ENCODE measurements around the gene MBNL2. TPM values are rescaled to one million over a fixed set of nuclear protein-coding genes. Genes with fewer than 3 reads are reported as not detected.

Gene MBNL2
- total and polyA plus RNA-seq, 2 donors from 2014 or later: 18.8 to 70.5 TPM

DNA sequence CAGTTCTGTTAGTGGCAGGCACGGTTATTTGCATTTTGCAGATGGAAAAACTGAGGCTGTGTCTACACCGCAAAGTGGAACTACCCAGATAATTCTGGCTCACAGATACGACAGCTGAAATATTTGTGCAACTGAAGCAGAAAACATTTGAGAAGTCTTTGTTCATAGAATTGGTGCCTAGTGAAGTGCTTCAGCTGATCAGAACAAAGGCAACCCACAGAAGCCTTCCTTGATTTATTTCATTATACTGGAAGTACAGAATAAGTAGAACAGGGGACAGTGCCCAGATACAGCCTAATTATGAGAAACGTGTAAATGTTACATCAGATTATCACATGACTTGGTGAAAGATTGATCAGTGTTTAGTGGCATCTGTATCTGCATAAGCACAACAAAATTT is 138.5 kb downstream of the MBNL2 start:
- no peak for DNase-seq
- no peak overlapping the region for H3K4me3 ChIP-seq (ENCODE audit: low read length in 3 of 3)
- H3K36me3 ChIP-seq (ENCODE audit: control insufficient read depth in 2 of 3, insufficient read depth in 3 of 3, low read length in 3 of 3): peaks cover 4 to 39% (median 10%) of the 10 kb centered on the region in 3 donors
- FAIRE-seq: no peak
- no peaks in the 10 kb centered on the region for H3K9me3 ChIP-seq (ENCODE audit: control insufficient read depth in 2 of 3, insufficient read depth in 1 of 3, low read length in 3 of 3)
- H3K9ac ChIP-seq (ENCODE audit: low read length in 3 of 3): no peak overlapping the region
- H3K27me3 ChIP-seq (ENCODE audit: control insufficient read depth, insufficient read depth, low read length): no peaks in the 10 kb centered on the region
- TF ChIP-seq, protein P1, sequence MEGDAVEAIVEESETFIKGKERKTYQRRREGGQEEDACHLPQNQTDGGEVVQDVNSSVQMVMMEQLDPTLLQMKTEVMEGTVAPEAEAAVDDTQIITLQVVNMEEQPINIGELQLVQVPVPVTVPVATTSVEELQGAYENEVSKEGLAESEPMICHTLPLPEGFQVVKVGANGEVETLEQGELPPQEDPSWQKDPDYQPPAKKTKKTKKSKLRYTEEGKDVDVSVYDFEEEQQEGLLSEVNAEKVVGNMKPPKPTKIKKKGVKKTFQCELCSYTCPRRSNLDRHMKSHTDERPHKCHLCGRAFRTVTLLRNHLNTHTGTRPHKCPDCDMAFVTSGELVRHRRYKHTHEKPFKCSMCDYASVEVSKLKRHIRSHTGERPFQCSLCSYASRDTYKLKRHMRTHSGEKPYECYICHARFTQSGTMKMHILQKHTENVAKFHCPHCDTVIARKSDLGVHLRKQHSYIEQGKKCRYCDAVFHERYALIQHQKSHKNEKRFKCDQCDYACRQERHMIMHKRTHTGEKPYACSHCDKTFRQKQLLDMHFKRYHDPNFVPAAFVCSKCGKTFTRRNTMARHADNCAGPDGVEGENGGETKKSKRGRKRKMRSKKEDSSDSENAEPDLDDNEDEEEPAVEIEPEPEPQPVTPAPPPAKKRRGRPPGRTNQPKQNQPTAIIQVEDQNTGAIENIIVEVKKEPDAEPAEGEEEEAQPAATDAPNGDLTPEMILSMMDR (IDR thresholded peaks at IDR 0.05; ENCODE audit: borderline replicate concordance, extremely low read depth, insufficient read depth): no peak
- peaks cover 0 to 2% (median 0%) of the 10 kb centered on the region in 3 donors for H3K4me1 ChIP-seq (ENCODE audit: control insufficient read depth in 2 of 3, insufficient read depth in 2 of 3, low read depth in 1 of 3, low read length in 3 of 3)
- intact Hi-C loops (cut with DNase I): no loop called here
- H3K27ac ChIP-seq (ENCODE audit: low read depth in 2 of 2, low read length in 2 of 2): no peak overlapping the region

DNA sequence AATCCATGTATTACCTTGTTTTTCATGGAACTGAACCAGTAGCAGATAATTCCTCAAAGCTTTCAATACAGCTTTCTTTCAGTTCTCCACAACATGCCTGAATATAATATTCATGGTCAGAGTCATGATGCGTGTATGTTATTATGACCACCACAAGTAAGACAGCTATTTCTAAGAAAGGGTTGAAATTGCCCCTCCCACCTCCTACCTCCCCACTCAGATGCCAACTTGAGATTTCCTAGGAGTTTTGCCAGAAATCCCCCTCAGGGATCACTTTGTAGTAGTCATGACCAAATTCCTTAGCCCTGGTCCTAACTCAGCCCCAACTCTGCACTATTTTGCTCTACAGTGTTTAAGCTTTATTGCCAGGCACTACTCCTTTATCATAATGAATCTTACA is 141.9 kb downstream of the MBNL2 start:
- no peaks in the 10 kb centered on the region for H3K9me3 ChIP-seq (ENCODE audit: control insufficient read depth in 2 of 3, insufficient read depth in 1 of 3, low read length in 3 of 3)
- DNase-seq (no peak), FAIRE-seq (no peak)
- intact Hi-C loops (cut with DNase I): no loop called here
- H3K27ac ChIP-seq (ENCODE audit: low read depth in 2 of 2, low read length in 2 of 2): no peak overlapping the region
- H3K36me3 ChIP-seq (ENCODE audit: control insufficient read depth in 2 of 3, insufficient read depth in 3 of 3, low read length in 3 of 3): peaks cover 10 to 40% (median 10%) of the 10 kb centered on the region in 3 donors
- H3K9ac ChIP-seq (ENCODE audit: low read length in 3 of 3): no peak overlapping the region
- no peak overlapping the region for H3K4me3 ChIP-seq (ENCODE audit: low read length in 3 of 3)
- H3K27me3 ChIP-seq (ENCODE audit: control insufficient read depth, insufficient read depth, low read length): no peaks in the 10 kb centered on the region
- H3K4me1 ChIP-seq (ENCODE audit: control insufficient read depth in 2 of 3, insufficient read depth in 2 of 3, low read depth in 1 of 3, low read length in 3 of 3): peaks cover 0 to 10% (median 0%) of the 10 kb centered on the region in 3 donors
- TF ChIP-seq, protein P1 (IDR thresholded peaks at IDR 0.05; ENCODE audit: borderline replicate concordance, extremely low read depth, insufficient read depth): no peak

DNA sequence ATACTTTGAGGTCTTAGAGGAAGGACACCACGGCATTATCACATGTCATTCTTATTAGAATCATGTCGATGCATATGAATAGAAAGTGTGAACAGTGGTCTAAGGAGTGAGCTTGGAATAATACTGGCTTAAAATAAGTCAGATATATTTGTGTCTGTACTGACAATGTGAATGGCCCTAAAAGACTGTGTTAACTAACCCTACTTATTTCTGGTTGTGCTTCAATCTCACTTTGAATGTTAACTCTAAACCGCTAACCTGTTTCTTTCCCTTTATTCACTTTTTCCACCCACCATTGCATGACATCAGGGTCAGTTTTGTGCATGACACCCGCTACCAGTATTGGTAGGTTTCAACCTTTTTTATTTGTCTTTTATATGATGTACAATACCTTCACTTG is 142.7 kb downstream of the MBNL2 start:
- H3K9ac ChIP-seq (ENCODE audit: low read length in 3 of 3): no peak overlapping the region
- H3K4me1 ChIP-seq (ENCODE audit: control insufficient read depth in 2 of 3, insufficient read depth in 2 of 3, low read depth in 1 of 3, low read length in 3 of 3): peaks cover 0 to 10% (median 0%) of the 10 kb centered on the region in 3 donors
- peaks cover 10 to 40% (median 10%) of the 10 kb centered on the region in 3 donors for H3K36me3 ChIP-seq (ENCODE audit: control insufficient read depth in 2 of 3, insufficient read depth in 3 of 3, low read length in 3 of 3)
- DNase-seq (no peak), FAIRE-seq (no peak)
- no peaks in the 10 kb centered on the region for H3K9me3 ChIP-seq (ENCODE audit: control insufficient read depth in 2 of 3, insufficient read depth in 1 of 3, low read length in 3 of 3)
- H3K27ac ChIP-seq (ENCODE audit: low read depth in 2 of 2, low read length in 2 of 2): no peak overlapping the region
- intact Hi-C loops (cut with DNase I): no loop called here
- no peak overlapping the region for H3K4me3 ChIP-seq (ENCODE audit: low read length in 3 of 3)
- H3K27me3 ChIP-seq (ENCODE audit: control insufficient read depth, insufficient read depth, low read length): no peaks in the 10 kb centered on the region
- TF ChIP-seq, protein P1 (IDR thresholded peaks at IDR 0.05; ENCODE audit: borderline replicate concordance, extremely low read depth, insufficient read depth): no peak

DNA sequence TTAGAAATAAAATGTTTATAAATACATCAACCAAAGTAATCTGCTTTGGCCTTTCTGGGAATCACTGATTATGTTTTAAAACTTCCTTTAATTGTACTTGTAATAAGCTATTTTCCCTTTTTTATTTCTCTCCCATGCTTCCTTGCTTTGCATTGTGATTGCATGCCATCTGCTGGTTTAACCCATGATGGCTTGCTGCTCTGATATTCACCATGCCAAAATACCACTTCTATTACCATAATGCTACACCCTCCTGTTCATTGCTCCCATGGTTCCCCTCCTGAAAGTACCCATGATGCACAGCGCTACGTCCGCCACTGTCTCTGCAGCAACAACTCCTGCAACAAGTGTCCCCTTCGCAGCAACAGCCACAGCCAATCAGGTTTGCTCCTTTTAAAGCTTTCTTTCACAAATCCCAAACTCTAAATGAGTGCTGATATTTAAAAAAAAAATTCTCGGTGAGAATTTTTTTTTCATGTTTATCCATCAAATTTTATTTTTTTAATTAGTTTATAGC is 144.1 kb downstream of the MBNL2 start:
- H3K4me1 ChIP-seq (ENCODE audit: control insufficient read depth in 2 of 3, insufficient read depth in 2 of 3, low read depth in 1 of 3, low read length in 3 of 3): peaks cover 0 to 10% (median 0%) of the 10 kb centered on the region in 3 donors

More for the DNA sequence above, 144.1 kb downstream of the MBNL2 start:
- intact Hi-C loops (cut with DNase I): no loop called here
- H3K4me3 ChIP-seq (ENCODE audit: low read length in 3 of 3): no peak overlapping the region
- H3K9ac ChIP-seq (ENCODE audit: low read length in 3 of 3): no peak overlapping the region
- H3K27ac ChIP-seq (ENCODE audit: low read depth in 2 of 2, low read length in 2 of 2): no peak overlapping the region
- TF ChIP-seq, protein P1 (IDR thresholded peaks at IDR 0.05; ENCODE audit: borderline replicate concordance, extremely low read depth, insufficient read depth): no peak
- H3K9me3 ChIP-seq (ENCODE audit: control insufficient read depth in 2 of 3, insufficient read depth in 1 of 3, low read length in 3 of 3): no peaks in the 10 kb centered on the region
- H3K27me3 ChIP-seq (ENCODE audit: control insufficient read depth, insufficient read depth, low read length): no peaks in the 10 kb centered on the region
- DNase-seq: no peak
- peaks cover 8 to 33% (median 10%) of the 10 kb centered on the region in 3 donors for H3K36me3 ChIP-seq (ENCODE audit: control insufficient read depth in 2 of 3, insufficient read depth in 3 of 3, low read length in 3 of 3)
- FAIRE-seq: no peak

Measured in kidney (tissue), 14 donors.